Measurements from ENCODE around the gene ZC3H14.

DNA sequence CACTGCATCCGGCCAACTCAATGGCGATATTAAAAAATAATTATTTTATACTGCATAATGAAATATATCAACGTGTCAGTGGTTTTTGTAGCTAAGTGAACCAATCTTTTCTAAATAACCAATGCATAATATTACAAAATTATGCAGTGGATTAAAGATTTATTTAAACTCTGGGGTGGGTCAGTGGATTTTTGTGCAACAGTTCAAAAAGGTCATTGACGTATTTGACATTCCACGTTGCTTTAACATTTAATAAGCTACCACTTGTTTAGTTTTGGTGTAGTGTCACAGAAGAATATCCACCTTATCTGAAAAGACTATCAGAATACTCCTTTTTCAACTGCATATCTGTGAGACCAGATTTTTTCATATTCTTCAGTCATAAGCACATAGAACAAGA is 2.6 kb downstream of the ZC3H14 start:
- TF ChIP-seq, protein P1, sequence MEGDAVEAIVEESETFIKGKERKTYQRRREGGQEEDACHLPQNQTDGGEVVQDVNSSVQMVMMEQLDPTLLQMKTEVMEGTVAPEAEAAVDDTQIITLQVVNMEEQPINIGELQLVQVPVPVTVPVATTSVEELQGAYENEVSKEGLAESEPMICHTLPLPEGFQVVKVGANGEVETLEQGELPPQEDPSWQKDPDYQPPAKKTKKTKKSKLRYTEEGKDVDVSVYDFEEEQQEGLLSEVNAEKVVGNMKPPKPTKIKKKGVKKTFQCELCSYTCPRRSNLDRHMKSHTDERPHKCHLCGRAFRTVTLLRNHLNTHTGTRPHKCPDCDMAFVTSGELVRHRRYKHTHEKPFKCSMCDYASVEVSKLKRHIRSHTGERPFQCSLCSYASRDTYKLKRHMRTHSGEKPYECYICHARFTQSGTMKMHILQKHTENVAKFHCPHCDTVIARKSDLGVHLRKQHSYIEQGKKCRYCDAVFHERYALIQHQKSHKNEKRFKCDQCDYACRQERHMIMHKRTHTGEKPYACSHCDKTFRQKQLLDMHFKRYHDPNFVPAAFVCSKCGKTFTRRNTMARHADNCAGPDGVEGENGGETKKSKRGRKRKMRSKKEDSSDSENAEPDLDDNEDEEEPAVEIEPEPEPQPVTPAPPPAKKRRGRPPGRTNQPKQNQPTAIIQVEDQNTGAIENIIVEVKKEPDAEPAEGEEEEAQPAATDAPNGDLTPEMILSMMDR (IDR thresholded peaks at IDR 0.05), result no peak
- TF ChIP-seq POLR2A (IDR thresholded peaks at IDR 0.05), result no peak

Data from Peyer's patch (tissue), 4 donors.